ENCODE data around the gene CASP7. TPM values are rescaled to one million over a fixed set of nuclear protein-coding genes. Genes with fewer than 3 reads are reported as not detected.

CASP7 gene
- total RNA-seq, 2 donors from 2014 or later = 23.1 to 27.5 TPM

DNA sequence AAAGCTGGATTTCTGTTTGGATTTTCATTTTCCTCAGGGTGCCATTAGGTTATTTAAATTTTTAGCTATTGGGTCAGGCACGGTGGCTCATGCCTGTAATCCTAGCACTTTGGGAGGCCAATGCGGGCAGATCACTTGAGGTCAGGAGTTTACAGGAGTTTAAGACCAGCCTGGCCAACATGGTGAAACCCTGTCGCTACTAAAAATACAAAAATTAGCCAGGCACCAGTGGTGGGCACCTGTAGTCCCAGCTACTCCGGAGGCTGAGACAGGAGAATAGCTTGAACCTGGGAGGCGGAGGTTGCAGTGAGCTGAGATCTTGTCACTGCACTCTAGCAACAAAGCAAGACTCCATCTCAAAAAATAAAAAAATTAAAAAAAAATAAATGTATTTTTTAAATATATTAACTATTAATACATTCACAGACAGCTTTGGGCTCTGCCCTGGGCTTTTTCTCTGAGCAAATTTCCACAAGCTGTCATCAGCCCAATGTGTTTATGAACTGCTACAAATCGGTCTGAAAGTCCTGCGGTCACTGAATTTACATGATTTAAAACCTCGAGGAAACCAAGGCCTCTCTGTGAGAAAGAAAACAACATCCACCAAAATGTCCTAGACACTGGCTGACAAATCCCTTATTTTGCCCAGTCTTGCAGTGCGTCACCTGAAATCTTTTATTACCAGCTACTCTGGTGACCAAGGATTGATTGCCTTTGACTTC, 52.6 kb downstream of the CASP7 start:
- DNase-seq (ENCODE audit: low spot score) = no peak
- no peaks in the 10 kb centered on the region for H3K36me3 ChIP-seq
- WGBS = 77% methylated on average over 9 of the region's 9 CpGs
- TF ChIP-seq CTCF (IDR thresholded peaks at IDR 0.05) (no peak), POLR2A (IDR thresholded peaks at IDR 0.05) (no peak), POLR2AphosphoS5 (IDR thresholded peaks at IDR 0.05) (no peak)
- no peaks in the 10 kb centered on the region for H3K27me3 ChIP-seq (replicated peaks; ENCODE audit: insufficient read depth)
- H3K4me1 ChIP-seq (replicated peaks) = peaks cover 6% of the 10 kb centered on the region
- H3K9me3 ChIP-seq = no peaks in the 10 kb centered on the region
- H3K27ac ChIP-seq = peak overlapping the region; percentile 12 to 13
- no peak overlapping the region for H3K4me3 ChIP-seq
- intact Hi-C loops (cut with DNase I) = no loop called here

DNA sequence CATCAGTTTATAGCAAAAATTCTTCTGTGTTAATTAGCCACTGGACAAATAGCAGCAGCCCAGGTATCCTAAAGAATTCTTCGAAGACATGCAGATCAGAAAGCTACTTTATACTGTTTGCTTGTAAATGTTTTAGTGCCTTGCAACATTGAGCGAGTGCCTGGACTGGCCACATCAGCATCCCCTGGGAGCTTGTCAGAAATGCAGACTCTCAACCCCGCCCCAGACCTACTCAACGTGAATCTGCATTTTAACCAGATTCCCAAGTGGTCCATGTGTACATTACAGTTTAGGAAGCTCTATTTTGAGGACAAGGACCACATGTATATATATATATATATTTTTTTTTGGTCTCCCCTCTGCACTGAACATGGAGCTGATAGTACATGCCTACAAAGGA, 53.3 kb downstream of the CASP7 start:
- Histone ChIP-seq H3K36me3 (no peaks in the 10 kb centered on the region), H3K4me3 (no peak overlapping the region), H3K27ac (no peak overlapping the region), H3K9me3 (no peaks in the 10 kb centered on the region), H3K27me3 (replicated peaks; ENCODE audit: insufficient read depth) (no peaks in the 10 kb centered on the region), H3K4me1 (replicated peaks) (peaks cover 6% of the 10 kb centered on the region)
- intact Hi-C loops (cut with DNase I) = no loop called here
- DNase-seq (ENCODE audit: low spot score) = no peak
- 60% methylated on average over 4 of the region's 4 CpGs for WGBS
- TF ChIP-seq POLR2A (IDR thresholded peaks at IDR 0.05) = no peak
- TF ChIP-seq CTCF (IDR thresholded peaks at IDR 0.05) = no peak
- no peak for TF ChIP-seq POLR2AphosphoS5 (IDR thresholded peaks at IDR 0.05)

- no peak for DNase-seq (ENCODE audit: low spot score)
- no peaks in the 10 kb centered on the region for H3K9me3 ChIP-seq
- 69% methylated on average over 4 of the region's 4 CpGs for WGBS
- no peak overlapping the region for H3K4me3 ChIP-seq
- no peak overlapping the region for H3K27ac ChIP-seq
- H3K27me3 ChIP-seq (replicated peaks; ENCODE audit: insufficient read depth) = no peaks in the 10 kb centered on the region
- TF ChIP-seq POLR2A (IDR thresholded peaks at IDR 0.05) (no peak), POLR2AphosphoS5 (IDR thresholded peaks at IDR 0.05) (no peak), CTCF (IDR thresholded peaks at IDR 0.05) (no peak)
- H3K4me1 ChIP-seq (replicated peaks) = peaks cover 6% of the 10 kb centered on the region
- H3K36me3 ChIP-seq = no peaks in the 10 kb centered on the region
- intact Hi-C loops (cut with DNase I) = no loop called here
These were observed 53.9 kb downstream of the CASP7 start for GRCh38 chr10:113733635-113734034.

- Histone ChIP-seq H3K27me3 (replicated peaks; ENCODE audit: insufficient read depth) (no peaks in the 10 kb centered on the region), H3K4me3 (no peak overlapping the region), H3K4me1 (replicated peaks) (peaks cover 6% of the 10 kb centered on the region), H3K36me3 (no peaks in the 10 kb centered on the region), H3K27ac (peak overlapping the region in 1 of 2 donors; percentile 12), H3K9me3 (no peaks in the 10 kb centered on the region)
- peak; percentile 42 for DNase-seq (ENCODE audit: low spot score)
- intact Hi-C loops (cut with DNase I) = no loop called here
- WGBS = 12% methylated on average over 2 of the region's 2 CpGs
- TF ChIP-seq POLR2A (IDR thresholded peaks at IDR 0.05) = no peak
- TF ChIP-seq POLR2AphosphoS5 (IDR thresholded peaks at IDR 0.05) = no peak
- TF ChIP-seq CTCF (IDR thresholded peaks at IDR 0.05) = peak in 1 of 4 experiments; percentile 42
These were observed 56.2 kb downstream of the CASP7 start for GRCh38 chr10:113735913-113736312.

GRCh38 chr10:113736576-113736975, 56.9 kb downstream of the CASP7 start:
- H3K27ac ChIP-seq = peak overlapping the region in 1 of 2 donors; percentile 12
- no peaks in the 10 kb centered on the region for H3K27me3 ChIP-seq (replicated peaks; ENCODE audit: insufficient read depth)

More at GRCh38 chr10:113736576-113736975, 56.9 kb downstream of the CASP7 start:
- H3K36me3 ChIP-seq = no peaks in the 10 kb centered on the region
- WGBS = 11% methylated on average over 1 of the region's 1 CpG
- no peak overlapping the region for H3K4me3 ChIP-seq
- no peak for TF ChIP-seq CTCF (IDR thresholded peaks at IDR 0.05)
- TF ChIP-seq POLR2AphosphoS5 (IDR thresholded peaks at IDR 0.05) = no peak
- intact Hi-C loops (cut with DNase I) = no loop called here
- H3K9me3 ChIP-seq = no peaks in the 10 kb centered on the region
- peaks cover 6% of the 10 kb centered on the region for H3K4me1 ChIP-seq (replicated peaks)
- DNase-seq (ENCODE audit: low spot score) = no peak

Data from prostate gland (tissue), 2 donors.